Chondrocyte (in vitro differentiated cells): ENCODE data around the gene TMEM184A. TPM values are rescaled to one million over a fixed set of nuclear protein-coding genes. Genes with fewer than 3 reads are reported as not detected.
A peak's percentile ranks its signal among the peaks of the same experiment; 100 is the strongest.

ENCODE experiments used
- DNase-seq: peaks from one replicate; pipeline ENCODE4 v3.0.0; 2021; ENCODE audit warnings: mixed read lengths, low spot score
- H3K27ac Mint-ChIP-seq: one replicate; pipeline ENCODE4 v1.8.0; 2021; ENCODE audit warnings: mild to moderate bottlenecking, moderate library complexity, mixed read lengths; ENCODE audit not compliant: unreplicated experiment
- H3K27me3 Mint-ChIP-seq: 2 replicates; pipeline ENCODE4 v1.8.0; 2021; ENCODE audit warnings: low read depth, mixed read lengths
- H3K36me3 Mint-ChIP-seq: 2 replicates; pipeline ENCODE4 v1.8.0; 2021; ENCODE audit warnings: low read depth, mixed read lengths
- H3K4me1 Mint-ChIP-seq: 2 replicates; pipeline ENCODE4 v1.8.0; 2021; ENCODE audit warnings: low read depth, mild to moderate bottlenecking, mixed read lengths
- H3K4me3 Mint-ChIP-seq: one replicate; pipeline ENCODE4 v1.8.0; 2021; ENCODE audit warnings: mild to moderate bottlenecking, moderate library complexity, mixed read lengths; ENCODE audit not compliant: unreplicated experiment
- H3K9me3 Mint-ChIP-seq: 2 replicates; pipeline ENCODE4 v1.8.0; 2021; ENCODE audit warnings: low read depth, mixed read lengths
- CTCF ChIP-seq: fragments of 200-600 bp; sonication (generic); IDR thresholded peaks from 2 replicates; pipeline ENCODE4 v1.5.0; 2021; ENCODE audit warnings: antibody characterized with exemption, mild to moderate bottlenecking, moderate library complexity
- total RNA-seq: library from RNA; stranded (reverse); gene quantifications from 3 replicates; pipeline ENCODE4 v1.2.1, GENCODE V29; 2021

Gene TMEM184A
- total RNA-seq, 1 donor from 2014 or later = 0.07 TPM

GRCh38 chr7:1576521-1577253 lies 20.7 kb upstream of the TMEM184A start:
- Mint-ChIP-seq H3K9me3 (no peaks in the 10 kb centered on the region), H3K27me3 (no peaks in the 10 kb centered on the region), H3K36me3 (peaks cover 5% of the 10 kb centered on the region), H3K4me1 (peaks cover 11% of the 10 kb centered on the region), H3K27ac (no peak overlapping the region), H3K4me3 (no peak overlapping the region)
- no peak for TF ChIP-seq CTCF
- no peak for DNase-seq

GRCh38 chr7:1575809-1576208 lies 19.8 kb upstream of the TMEM184A start:
- no peak for DNase-seq
- H3K4me1 Mint-ChIP-seq = peaks cover 19% of the 10 kb centered on the region
- no peak overlapping the region for H3K4me3 Mint-ChIP-seq
- H3K9me3 Mint-ChIP-seq = no peaks in the 10 kb centered on the region
- no peak for TF ChIP-seq CTCF
- no peaks in the 10 kb centered on the region for H3K27me3 Mint-ChIP-seq
- H3K36me3 Mint-ChIP-seq = peaks cover 5% of the 10 kb centered on the region
- H3K27ac Mint-ChIP-seq = no peak overlapping the region

- DNase-seq = no peak
- Mint-ChIP-seq H3K4me3 (no peak overlapping the region), H3K27ac (peak overlapping the region; percentile 53), H3K36me3 (peaks cover 4% of the 10 kb centered on the region), H3K4me1 (peaks cover 41% of the 10 kb centered on the region), H3K9me3 (no peaks in the 10 kb centered on the region), H3K27me3 (no peaks in the 10 kb centered on the region)
- no peak for TF ChIP-seq CTCF
Observed at GRCh38 chr7:1572111-1572822, 16.3 kb upstream of the TMEM184A start.

- Mint-ChIP-seq H3K4me3 (peak within 1 kb of the TSS; percentile 90), H3K4me1 (peaks cover 58% of the 10 kb centered on the region), H3K9me3 (no peaks in the 10 kb centered on the region), H3K27me3 (no peaks in the 10 kb centered on the region), H3K36me3 (peaks cover 10% of the 10 kb centered on the region), H3K27ac (peak within 1 kb of the TSS; percentile 98)
- peak; percentile 70 for TF ChIP-seq CTCF
- peak; percentile 95 for DNase-seq
Observed at GRCh38 chr7:1569833-1570632, 14.0 kb upstream of the TMEM184A start, which contains the start of gene PSMG3. PSMG3 (minus strand) TSS chr7:1570032; CDS start chr7:1569339, 693 bp downstream.

- DNase-seq = no peak
- H3K4me3 Mint-ChIP-seq = peak overlapping the region; percentile 77
- peaks cover 64% of the 10 kb centered on the region for H3K4me1 Mint-ChIP-seq
- peaks cover 10% of the 10 kb centered on the region for H3K36me3 Mint-ChIP-seq
- peak overlapping the region; percentile 98 for H3K27ac Mint-ChIP-seq
- H3K27me3 Mint-ChIP-seq = no peaks in the 10 kb centered on the region
- H3K9me3 Mint-ChIP-seq = no peaks in the 10 kb centered on the region
- TF ChIP-seq CTCF = no peak
Observed at GRCh38 chr7:1569440-1569832, 13.4 kb upstream of the TMEM184A start.
